Right lobe of liver (tissue), 4 donors: ENCODE data around the gene TENM4.

ENCODE experiments used
- CTCF ChIP-seq, 4 donors: fragments of 200-600 bp in 3 of 4; fragments of 450-650 bp in 1 of 4; IDR thresholded peaks; one replicate each; pipeline versions ENCODE4 v1.5.1 to v1.8.0; 2016 to 2022; ENCODE audit warnings: antibody characterized with exemption in 4 of 4, mild to moderate bottlenecking in 2 of 4
- POLR2A ChIP-seq: fragments of 450-650 bp; IDR thresholded peaks from one replicate; pipeline ENCODE4 v1.6.1; 2017; ENCODE audit warnings: antibody characterized with exemption, mild to moderate bottlenecking
- donor health status: DM: no; HTN: no; CAD: no.
- donor health status: DM: no; HTN: no; CAD: no.
- donor health status: DM: no; HTN: yes; CAD: no.

- TF ChIP-seq CTCF (IDR thresholded peaks at IDR 0.05): no peak
- no peak for TF ChIP-seq POLR2A
These were observed 640.6 kb downstream of the TENM4 start for GRCh38 chr11:78800096-78800690.
